IPS-NIHi7 (cell line): Measurements from ENCODE around the gene INTS12.

Experiments used
- DNase-seq: peaks from one replicate; pipeline ENCODE4 v3.0.0; 2012; ENCODE audit warnings: mixed read lengths; ENCODE audit errors: extremely low spot score

Gene INTS12

GRCh38 chr4:105686571-105686970 is 21.9 kb downstream of the INTS12 start:
- no peak for DNase-seq

- no peak for DNase-seq
Measured at GRCh38 chr4:105683038-105683437, 25.5 kb downstream of the INTS12 start.

- no peak for DNase-seq
Measured at GRCh38 chr4:105679186-105679585, 29.3 kb downstream of the INTS12 start.

- DNase-seq, result no peak
Measured at GRCh38 chr4:105677709-105678108, 30.8 kb downstream of the INTS12 start.

GRCh38 chr4:105674011-105674410 is 34.5 kb downstream of the INTS12 start:
- no peak for DNase-seq

- no peak for DNase-seq
Measured at GRCh38 chr4:105671301-105671700, 37.2 kb downstream of the INTS12 start.

GRCh38 chr4:105670684-105671083 is 37.8 kb downstream of the INTS12 start:
- DNase-seq, result no peak

GRCh38 chr4:105666693-105667092 is 41.8 kb downstream of the INTS12 start:
- peak; percentile 25 for DNase-seq

- DNase-seq, result no peak
Measured at GRCh38 chr4:105662935-105663675, 45.4 kb downstream of the INTS12 start.

- no peak for DNase-seq
Measured at GRCh38 chr4:105661028-105661427, 47.5 kb downstream of the INTS12 start.

- no peak for DNase-seq
Measured at GRCh38 chr4:105659190-105659589, 49.3 kb downstream of the INTS12 start.

- no peak for DNase-seq
Measured at GRCh38 chr4:105657117-105657765, 51.2 kb downstream of the INTS12 start.

GRCh38 chr4:105652286-105652888 is 56.1 kb downstream of the INTS12 start:
- DNase-seq, result no peak

GRCh38 chr4:105651884-105652283 is 56.6 kb downstream of the INTS12 start:
- no peak for DNase-seq

GRCh38 chr4:105650190-105650589 is 58.3 kb downstream of the INTS12 start:
- DNase-seq, result no peak

GRCh38 chr4:105645440-105645839 is 63.0 kb downstream of the INTS12 start:
- no peak for DNase-seq

GRCh38 chr4:105644257-105644656 is 64.2 kb downstream of the INTS12 start:
- no peak for DNase-seq

- no peak for DNase-seq
Measured at GRCh38 chr4:105641845-105642244, 66.6 kb downstream of the INTS12 start.

- no peak for DNase-seq
Measured at GRCh38 chr4:105637408-105638176, 70.9 kb downstream of the INTS12 start.

GRCh38 chr4:105634402-105635080 is 73.9 kb downstream of the INTS12 start:
- DNase-seq, result no peak

- no peak for DNase-seq
Measured at GRCh38 chr4:105633241-105633640, 75.2 kb downstream of the INTS12 start.
